GM23248 (cell line): ENCODE results near the gene CIC. TPM values are rescaled to one million over a fixed set of nuclear protein-coding genes. Genes with fewer than 3 reads are reported as not detected.

Experiments
- DNase-seq: peaks from one replicate; pipeline ENCODE4 v3.0.0-alpha.2; 2015
- H2AFZ ChIP-seq: fragments of 200-600 bp; sonication (generic); 2 replicates; pipeline ENCODE4 v1.6.1; 2016; ENCODE audit warnings: antibody characterized with exemption
- H3F3A ChIP-seq: fragments of 200-600 bp; sonication (generic); 2 replicates; pipeline ENCODE4 v1.6.1; 2016; ENCODE audit warnings: mild to moderate bottlenecking, antibody characterized with exemption, mixed run types; ENCODE audit not compliant: insufficient read depth
- H3K27ac ChIP-seq: fragments of 200-600 bp; sonication (generic); 2 replicates; pipeline ENCODE4 v1.5.1; 2016; ENCODE audit warnings: mild to moderate bottlenecking
- H3K27me3 ChIP-seq: fragments of 200-600 bp; sonication (generic); replicated peaks from 2 replicates; pipeline ENCODE4 v1.6.1; 2016; ENCODE audit warnings: mild to moderate bottlenecking; ENCODE audit not compliant: insufficient read depth
- H3K36me3 ChIP-seq: fragments of 200-600 bp; sonication (generic); 2 replicates; pipeline ENCODE4 v1.6.1; 2016; ENCODE audit warnings: low read depth, mild to moderate bottlenecking
- H3K4me1 ChIP-seq: fragments of 200-600 bp; sonication (generic); 2 replicates; pipeline ENCODE4 v1.6.1; 2016; ENCODE audit warnings: mild to moderate bottlenecking; ENCODE audit not compliant: insufficient read depth
- H3K4me2 ChIP-seq: fragments of 200-600 bp; sonication (generic); one replicate; pipeline ENCODE4 v1.6.1; 2016; ENCODE audit warnings: mild to moderate bottlenecking; ENCODE audit not compliant: unreplicated experiment
- H3K4me3 ChIP-seq: fragments of 200-600 bp; sonication (generic); 2 replicates; pipeline ENCODE4 v1.5.1; 2016; ENCODE audit warnings: mild to moderate bottlenecking
- H3K79me2 ChIP-seq: fragments of 200-600 bp; sonication (generic); 2 replicates; pipeline ENCODE4 v1.6.1; 2016; ENCODE audit warnings: mild to moderate bottlenecking; ENCODE audit not compliant: insufficient read depth
- H3K9ac ChIP-seq: fragments of 200-600 bp; sonication (generic); 2 replicates; pipeline ENCODE4 v1.6.1; 2016; ENCODE audit warnings: mild to moderate bottlenecking
- H3K9me2 ChIP-seq: fragments of 200-600 bp; sonication (generic); 2 replicates; pipeline ENCODE4 v1.6.1; 2016; ENCODE audit warnings: mixed run types, mild to moderate bottlenecking, moderate library complexity; ENCODE audit not compliant: insufficient read depth
- H3K9me3 ChIP-seq: fragments of 200-600 bp; sonication (generic); one replicate; pipeline ENCODE4 v1.6.1; 2017; ENCODE audit warnings: low read depth
- H4K20me1 ChIP-seq: fragments of 200-600 bp; sonication (generic); 2 replicates; pipeline ENCODE4 v1.6.0; 2016; ENCODE audit not compliant: insufficient read depth
- EZH2 ChIP-seq: fragments of 200-600 bp; sonication (generic); IDR thresholded peaks from 2 replicates; pipeline ENCODE4 v1.6.1; 2018; ENCODE audit warnings: antibody characterized with exemption, mild to moderate bottlenecking; ENCODE audit not compliant: insufficient read depth, poor library complexity, severe bottlenecking
- EZH2phosphoT487 ChIP-seq: fragments of 200-600 bp; sonication (generic); IDR thresholded peaks from 2 replicates; pipeline ENCODE4 v1.6.1; 2018; ENCODE audit warnings: antibody characterized with exemption, moderate library complexity, mild to moderate bottlenecking, low read depth; ENCODE audit not compliant: insufficient read depth
- WGBS, 2 experiments: methylation state at CpG; one replicate each; pipeline ENCODE4 v1.1.6; 2015 to 2017; ENCODE audit warnings: low lambda C conversion rate in 2 of 2, low coverage in 1 of 2; ENCODE audit errors: missing lambda C conversion rate in 2 of 2; 5-methylcytosine and 5-hydroxymethylcytosine counted together
- in situ Hi-C: fragments of 300-500 bp; cut with MboI; formaldehyde crosslinking; loops from 2 replicates; pipeline ENCODE4 v1.15.0; 2020
- polyA plus RNA-seq: library from polyadenylated mRNA; unstranded; fragments of >200 nt; fragmentation: Nextera tagmentation; extraction: Ambion mirVana; gene quantifications from 2 replicates; pipeline ENCODE4 v1.2.1, GENCODE V29; 2016
- total RNA-seq: library from RNA; depleted of rRNA; stranded (reverse); fragments of >200 nt; shearing (Covaris generic); gene quantifications from 2 replicates; pipeline ENCODE4 v1.2.3, GENCODE V29; 2014

Gene CIC
- total and polyA plus RNA-seq, 2 experiments from 2014 or later, result 8.3 to 17.5 TPM

DNA sequence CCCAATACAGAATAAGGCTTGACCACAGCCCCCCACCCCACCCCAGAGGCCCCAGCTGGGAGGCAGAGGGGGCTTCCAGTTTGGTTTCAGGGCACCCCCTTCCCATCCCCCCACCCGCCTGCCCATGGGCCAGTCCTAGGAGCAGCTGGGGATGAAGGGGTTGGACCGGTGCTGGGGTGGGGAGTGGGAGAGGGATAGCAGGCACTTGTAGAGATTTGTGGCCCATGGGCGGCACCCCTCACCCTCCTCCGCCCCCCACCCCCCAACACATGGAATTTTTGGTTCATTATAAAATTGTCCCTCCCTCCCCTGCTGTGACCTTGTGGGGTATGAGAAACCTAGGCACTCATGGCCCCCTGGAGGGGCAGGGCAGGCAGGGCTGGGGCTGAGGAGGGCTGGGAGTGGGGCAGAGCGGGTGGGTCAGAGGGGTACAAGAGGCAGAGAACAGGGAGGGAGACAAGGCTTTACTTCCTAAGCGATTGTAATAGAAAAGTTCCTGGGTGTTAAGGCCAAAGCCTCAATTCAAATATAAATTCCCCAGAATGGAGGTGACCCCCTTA is 21.3 kb upstream of the CIC start:
- no peaks in the 10 kb centered on the region for H3K27me3 ChIP-seq
- no peaks in the 10 kb centered on the region for H3K36me3 ChIP-seq
- peaks cover 40% of the 10 kb centered on the region for H3K4me1 ChIP-seq
- H2AFZ ChIP-seq, result no peak overlapping the region
- no peak for DNase-seq
- no peaks in the 10 kb centered on the region for H3K9me2 ChIP-seq
- no peaks in the 10 kb centered on the region for H4K20me1 ChIP-seq
- no peak overlapping the region for H3K4me3 ChIP-seq
- peaks cover 48% of the 10 kb centered on the region for H3K79me2 ChIP-seq
- H3K9me3 ChIP-seq, result no peaks in the 10 kb centered on the region
- WGBS, 2 experiments, result 72 to 88% methylated on average over 2 to 6 of the region's 6 CpGs
- H3K9ac ChIP-seq, result peak overlapping the region; percentile 65; the same call in 1 of the 2 replicates
- TF ChIP-seq EZH2 (no peak), EZH2phosphoT487 (no peak)
- H3K27ac ChIP-seq, result peak overlapping the region; percentile 78
- in situ Hi-C loops, result no loop called here
- H3K4me2 ChIP-seq, result no peak overlapping the region
- peaks cover 35% of the 10 kb centered on the region for H3F3A ChIP-seq

DNA sequence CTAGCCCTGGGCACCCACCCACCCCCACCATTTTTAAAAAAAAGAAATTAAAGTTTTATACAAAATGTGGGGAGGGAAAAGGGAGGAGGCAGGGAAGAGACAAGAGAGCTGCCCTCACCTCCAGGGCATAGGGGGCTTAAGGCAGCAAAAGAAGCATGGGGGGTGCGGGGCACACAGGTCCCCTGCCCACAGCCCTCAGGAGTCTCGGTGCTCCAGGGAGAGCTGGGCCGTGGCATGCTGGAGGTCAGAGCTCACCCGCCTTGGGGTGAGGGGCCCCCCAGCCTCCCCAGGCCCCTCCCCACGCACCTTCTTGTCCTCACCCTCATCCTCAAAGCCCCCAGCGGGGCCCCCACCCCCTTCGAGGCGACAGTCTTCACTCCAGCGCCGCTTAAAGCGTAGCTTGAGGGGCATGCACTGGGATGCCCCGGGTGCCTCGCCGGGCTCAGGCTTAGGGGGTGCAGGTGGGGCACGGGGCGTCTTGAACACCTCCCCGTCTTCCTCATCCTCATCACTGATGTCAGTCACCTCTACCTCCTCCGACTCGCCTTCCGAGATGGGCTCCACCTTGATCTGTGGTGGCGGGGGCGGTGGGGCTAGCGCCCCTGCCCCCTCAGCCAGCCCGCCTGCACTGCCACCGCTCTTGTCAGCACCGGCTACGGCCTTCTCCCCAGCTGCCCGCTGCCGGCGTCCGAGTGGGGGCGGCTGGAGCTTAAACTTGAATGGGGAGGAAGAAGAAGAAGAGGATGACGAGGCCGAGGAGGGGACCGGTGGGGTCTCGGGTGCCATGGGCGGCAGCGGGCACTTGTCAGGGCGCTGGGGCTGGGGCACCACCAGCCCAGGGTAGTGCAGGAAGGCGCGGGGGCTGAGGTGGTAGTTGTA is 20.5 kb upstream of the CIC start:
- Histone ChIP-seq H3K79me2 (peaks cover 56% of the 10 kb centered on the region), H3K4me3 (no peak overlapping the region), H3K27ac (peak overlapping the region; percentile 78; the same call in 1 of the 2 replicates), H2AFZ (no peak overlapping the region), H3K9me3 (no peaks in the 10 kb centered on the region), H4K20me1 (no peaks in the 10 kb centered on the region), H3K4me1 (peaks cover 40% of the 10 kb centered on the region), H3F3A (peaks cover 32% of the 10 kb centered on the region), H3K4me2 (no peak overlapping the region), H3K27me3 (no peaks in the 10 kb centered on the region), H3K9me2 (no peaks in the 10 kb centered on the region), H3K36me3 (no peaks in the 10 kb centered on the region), H3K9ac (no peak overlapping the region)
- in situ Hi-C loops, result no loop called here
- 86 to 91% methylated on average over 29 to 41 of the region's 41 CpGs for WGBS, 2 experiments
- DNase-seq, result no peak
- TF ChIP-seq EZH2phosphoT487 (no peak), EZH2 (no peak)

DNA sequence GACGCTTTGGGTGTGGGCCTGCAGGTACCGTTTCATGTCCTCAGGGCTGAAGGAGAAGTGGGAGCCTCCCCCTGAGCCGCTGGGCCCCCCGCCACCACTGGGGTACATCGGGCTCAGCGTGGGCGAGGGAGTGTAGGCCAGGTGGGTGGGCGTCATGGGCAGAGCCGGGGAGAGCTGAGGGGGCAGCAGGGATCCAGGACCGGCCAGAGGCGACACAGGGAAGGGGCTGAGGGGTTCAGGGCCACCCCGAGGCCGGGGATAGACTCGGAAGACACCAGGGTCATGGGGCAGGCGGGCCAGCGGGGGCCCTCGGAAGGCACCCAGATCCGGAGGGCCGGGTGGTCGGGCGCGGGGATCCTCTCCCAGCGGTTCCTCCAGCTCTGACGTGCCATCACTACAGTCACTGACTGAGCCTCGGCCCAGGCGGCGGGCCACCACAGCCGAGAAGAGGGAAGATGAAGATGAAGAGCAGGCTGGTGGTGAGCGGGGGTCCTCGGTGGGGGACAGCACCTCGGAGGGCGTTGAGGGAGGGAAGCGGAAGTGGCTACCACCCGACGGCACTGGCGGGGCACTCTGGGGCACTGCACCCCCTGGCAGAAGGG is 19.8 kb upstream of the CIC start:
- in situ Hi-C loops, result no loop called here
- H4K20me1 ChIP-seq, result no peaks in the 10 kb centered on the region
- H3K27me3 ChIP-seq, result no peaks in the 10 kb centered on the region
- H3F3A ChIP-seq, result peaks cover 30% of the 10 kb centered on the region
- no peak for TF ChIP-seq EZH2phosphoT487
- no peak overlapping the region for H3K27ac ChIP-seq
- no peaks in the 10 kb centered on the region for H3K9me3 ChIP-seq
- H3K4me3 ChIP-seq, result no peak overlapping the region
- 83 to 93% methylated on average over 11 to 36 of the region's 36 CpGs for WGBS, 2 experiments
- H3K36me3 ChIP-seq, result no peaks in the 10 kb centered on the region
- DNase-seq, result no peak
- H3K79me2 ChIP-seq, result peaks cover 61% of the 10 kb centered on the region
- no peak overlapping the region for H2AFZ ChIP-seq
- no peak overlapping the region for H3K4me2 ChIP-seq
- peaks cover 40% of the 10 kb centered on the region for H3K4me1 ChIP-seq
- H3K9ac ChIP-seq, result no peak overlapping the region
- H3K9me2 ChIP-seq, result no peaks in the 10 kb centered on the region

DNA sequence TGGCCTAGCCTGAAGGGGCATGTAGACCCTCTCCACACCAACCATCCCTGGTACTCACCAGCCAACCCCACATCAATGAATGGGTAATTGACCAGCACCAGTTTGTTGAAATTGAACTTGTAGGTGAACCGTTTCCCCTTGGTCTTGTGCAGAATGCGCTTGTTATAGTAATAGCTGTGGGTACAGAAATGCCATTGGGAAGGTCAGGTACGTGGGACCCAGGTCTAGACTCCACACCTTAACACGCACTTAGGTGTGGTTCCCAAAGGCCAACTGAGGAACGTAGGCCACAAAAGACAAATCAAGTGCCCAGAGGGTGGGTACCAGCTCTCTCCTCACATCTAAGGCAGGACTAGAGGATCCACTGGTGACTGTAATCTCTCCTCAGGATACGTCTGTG is 19.3 kb upstream of the CIC start:
- peak overlapping the region; percentile 77 for H3K9ac ChIP-seq
- peaks cover 40% of the 10 kb centered on the region for H3K4me1 ChIP-seq
- no peak for DNase-seq
- no peaks in the 10 kb centered on the region for H3K27me3 ChIP-seq
- H3K9me2 ChIP-seq, result no peaks in the 10 kb centered on the region
- 80 to 85% methylated on average over 6 of the region's 6 CpGs for WGBS, 2 experiments
- H3K79me2 ChIP-seq, result peaks cover 66% of the 10 kb centered on the region
- H3K27ac ChIP-seq, result peak overlapping the region; percentile 94
- no peak overlapping the region for H3K4me2 ChIP-seq
- H3F3A ChIP-seq, result peaks cover 30% of the 10 kb centered on the region
- H3K4me3 ChIP-seq, result no peak overlapping the region
- no peaks in the 10 kb centered on the region for H4K20me1 ChIP-seq
- TF ChIP-seq EZH2phosphoT487, result no peak
- H3K36me3 ChIP-seq, result no peaks in the 10 kb centered on the region
- H2AFZ ChIP-seq, result no peak overlapping the region
- in situ Hi-C loops, result no loop called here
- no peaks in the 10 kb centered on the region for H3K9me3 ChIP-seq
